Activated CD8-positive, alpha-beta memory T cell treated with anti-CD3 and anti-CD28 coated beads, Interleukin-2, amount 10 ng/mL, durations not matched to agents 7 days and 5 days (primary cell): ENCODE results near the gene UPK1B. TPM values are rescaled to one million over a fixed set of nuclear protein-coding genes. Genes with fewer than 3 reads are reported as not detected.
"Not testable (repeated sequence)": the region's sequence is repeated elsewhere in the genome, so short reads cannot be mapped to it uniquely, and the experiment has no call there.

Experiments
- ATAC-seq: fragments of 150-1000 bp; cut with Tn5 transposase; one replicate; pipeline ENCODE4 v1.10.0; 2021; ENCODE audit warnings: moderate library complexity
- CTCF ChIA-PET: fragments of 350-600 bp; sonication (Branson Sonifier 250); formaldehyde crosslinking; loops from one replicate; lab custom pipeline; 2021; ENCODE audit warnings: antibody characterized with exemption; lab: Charles Lee
- DNase-seq: peaks from one replicate; pipeline ENCODE4 v3.0.0-alpha.2; 2020
- H3K27ac Mint-ChIP-seq: one replicate; pipeline ENCODE4 v1.8.0; 2021; ENCODE audit warnings: mild to moderate bottlenecking, mixed read lengths
- H3K27me3 Mint-ChIP-seq: one replicate; pipeline ENCODE4 v1.8.0; 2021; ENCODE audit warnings: mixed read lengths
- H3K36me3 Mint-ChIP-seq: one replicate; pipeline ENCODE4 v1.8.0; 2021; ENCODE audit warnings: mild to moderate bottlenecking, mixed read lengths
- H3K4me1 Mint-ChIP-seq: one replicate; pipeline ENCODE4 v1.8.0; 2021; ENCODE audit warnings: mixed read lengths
- H3K4me3 Mint-ChIP-seq: one replicate; pipeline ENCODE4 v1.8.0; 2021; ENCODE audit warnings: mild to moderate bottlenecking, moderate library complexity, mixed read lengths
- H3K9me3 Mint-ChIP-seq: one replicate; pipeline ENCODE4 v1.8.0; 2022; ENCODE audit warnings: low read depth, mixed read lengths
- total RNA-seq, 2 experiments: library from RNA; stranded (reverse); gene quantifications; one replicate each; pipeline ENCODE4 v1.2.3, GENCODE V29; 2021

The UPK1B gene
- not detected for total RNA-seq

DNA sequence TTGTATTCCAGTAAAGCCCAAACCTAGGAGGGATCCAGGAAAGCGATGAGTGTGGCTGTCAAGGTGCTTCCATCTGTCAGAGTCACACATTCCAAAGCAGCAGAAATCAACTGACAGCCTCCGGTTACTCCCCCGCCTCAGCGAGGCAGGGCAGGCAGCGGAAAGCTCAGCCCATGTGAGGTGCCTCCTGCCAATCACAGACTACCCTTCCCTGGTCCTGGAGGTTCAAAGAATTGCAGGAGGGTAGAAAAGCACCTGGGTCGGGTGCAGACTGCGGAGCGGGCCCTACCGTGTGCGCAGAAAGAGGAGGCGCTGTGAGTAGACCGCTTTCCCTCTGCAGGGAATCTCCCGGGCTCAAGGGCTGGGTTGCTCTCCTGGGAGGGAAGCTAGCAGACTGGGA, at the start of gene UPK1B:
UPK1B (plus strand) TSS at position 274 of the 400 bp plus-strand sequence. CDS start 13,144 bp downstream, outside the sequence.
- Mint-ChIP-seq H3K27ac (no peak within 1 kb of the TSS), H3K36me3 (no peaks in the 10 kb centered on the region), H3K9me3 (no peaks in the 10 kb centered on the region), H3K4me1 (no peaks in the 10 kb centered on the region), H3K4me3 (no peak within 1 kb of the TSS), H3K27me3 (peaks cover 32% of the 10 kb centered on the region)
- CTCF ChIA-PET, result interaction anchor here (1.0 kb wide), 1 partner anchor 11 kb away, joined by 3 read pairs; no protein-coding TSS in a partner anchor
- no peak for ATAC-seq
- DNase-seq, result no peak

DNA sequence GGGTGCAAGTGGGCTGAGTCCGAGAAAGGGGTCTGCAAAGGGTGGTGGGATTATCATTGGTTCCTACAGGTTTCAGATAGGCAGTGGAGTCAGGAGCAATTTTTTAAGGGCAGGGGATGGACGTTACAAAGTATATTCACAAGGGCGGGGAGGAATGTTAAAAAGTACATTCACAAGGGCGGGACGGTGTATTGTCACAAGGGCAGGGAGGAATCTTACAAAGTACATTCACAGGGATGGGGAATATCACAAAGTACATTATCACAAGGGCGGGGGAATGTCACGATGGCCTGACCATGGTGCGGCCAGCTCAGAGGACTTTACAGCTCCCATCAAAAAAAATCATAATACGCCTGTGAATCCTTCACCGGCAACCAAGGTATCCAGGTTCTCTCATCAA, 48.1 kb upstream of the UPK1B start:
- ATAC-seq, result no peak

DNA sequence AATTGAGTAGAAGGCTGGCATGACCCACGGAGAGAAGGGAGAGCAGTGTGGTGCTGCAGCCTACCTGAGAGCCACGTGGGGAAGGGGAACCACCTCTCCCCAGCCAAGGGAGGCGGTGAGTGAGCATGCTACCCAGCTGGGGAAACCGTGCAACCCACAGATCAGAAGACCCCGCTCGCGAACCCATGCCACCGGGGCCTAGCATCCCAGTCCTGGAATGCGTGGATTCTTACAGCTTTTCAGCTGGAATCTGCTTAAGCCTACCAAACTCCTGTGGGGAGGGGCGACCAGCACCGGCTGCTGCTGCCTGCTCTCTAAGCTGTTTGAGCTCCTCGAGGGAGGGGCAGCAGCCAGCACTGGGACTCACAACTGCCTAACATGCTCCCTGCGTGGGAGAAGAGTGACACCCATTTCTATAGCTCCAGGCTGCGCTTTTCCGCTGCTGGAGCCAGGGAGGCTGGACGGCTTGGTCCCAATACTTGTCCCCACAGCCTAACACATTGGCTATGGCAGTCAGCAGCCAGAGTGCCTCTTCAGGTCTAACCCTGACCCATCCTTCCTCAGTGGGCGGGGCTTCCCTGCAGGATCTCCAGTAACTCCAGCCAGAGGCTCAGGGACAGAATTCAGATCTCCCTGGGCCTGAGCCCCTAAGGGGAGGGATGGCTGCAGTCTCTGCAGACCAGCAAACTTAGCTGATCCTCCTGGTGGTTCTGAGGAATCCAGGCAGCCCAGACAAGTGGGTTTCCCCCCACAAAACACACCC, 47.5 kb upstream of the UPK1B start:
- Mint-ChIP-seq H3K36me3 (no peaks in the 10 kb centered on the region), H3K4me1 (no peaks in the 10 kb centered on the region)

More for the DNA sequence above, 48.1 kb upstream of the UPK1B start:
- H3K27me3 Mint-ChIP-seq, result peaks cover 14% of the 10 kb centered on the region
- H3K9me3 Mint-ChIP-seq, result no peaks in the 10 kb centered on the region
- no peak for DNase-seq
- no peak overlapping the region for H3K4me3 Mint-ChIP-seq
- H3K4me1 Mint-ChIP-seq, result no peaks in the 10 kb centered on the region
- no peaks in the 10 kb centered on the region for H3K36me3 Mint-ChIP-seq
- CTCF ChIA-PET, result no interaction called here
- no peak overlapping the region for H3K27ac Mint-ChIP-seq

DNA sequence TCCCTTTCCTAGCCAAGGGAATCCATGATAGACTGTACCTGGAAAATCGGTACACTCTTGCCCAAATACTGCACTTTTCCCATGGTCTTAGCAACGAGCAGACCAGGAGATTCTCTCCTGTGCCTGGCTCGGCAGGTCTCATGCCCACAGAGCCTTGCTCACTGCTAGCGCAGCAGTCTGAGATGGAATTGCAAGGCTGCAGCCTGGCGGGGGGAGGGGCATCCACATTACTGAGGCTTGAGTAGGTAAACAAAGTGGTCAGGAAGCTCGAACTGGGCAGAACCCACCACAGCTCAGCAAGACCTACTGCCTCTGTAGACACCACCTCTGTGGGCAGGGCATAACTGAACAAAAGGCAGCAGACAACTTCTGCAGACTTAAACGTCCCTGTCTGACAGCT, 43.1 kb upstream of the UPK1B start:
- H3K27ac Mint-ChIP-seq, DNase-seq, H3K9me3 Mint-ChIP-seq, H3K4me1 Mint-ChIP-seq, H3K36me3 Mint-ChIP-seq, H3K4me3 Mint-ChIP-seq, ATAC-seq: not testable (repeated sequence)
- CTCF ChIA-PET, result interaction anchor here (1.2 kb wide), 1 partner anchor 32 kb away, joined by 3 read pairs; no protein-coding TSS in a partner anchor
- peaks cover 28% of the 10 kb centered on the region for H3K27me3 Mint-ChIP-seq

More for the DNA sequence above, 47.5 kb upstream of the UPK1B start:
- H3K4me3 Mint-ChIP-seq, result no peak overlapping the region
- H3K27ac Mint-ChIP-seq, result no peak overlapping the region
- ATAC-seq, result no peak
- peaks cover 14% of the 10 kb centered on the region for H3K27me3 Mint-ChIP-seq
- H3K9me3 Mint-ChIP-seq, result no peaks in the 10 kb centered on the region
- no peak for DNase-seq
- CTCF ChIA-PET, result no interaction called here

DNA sequence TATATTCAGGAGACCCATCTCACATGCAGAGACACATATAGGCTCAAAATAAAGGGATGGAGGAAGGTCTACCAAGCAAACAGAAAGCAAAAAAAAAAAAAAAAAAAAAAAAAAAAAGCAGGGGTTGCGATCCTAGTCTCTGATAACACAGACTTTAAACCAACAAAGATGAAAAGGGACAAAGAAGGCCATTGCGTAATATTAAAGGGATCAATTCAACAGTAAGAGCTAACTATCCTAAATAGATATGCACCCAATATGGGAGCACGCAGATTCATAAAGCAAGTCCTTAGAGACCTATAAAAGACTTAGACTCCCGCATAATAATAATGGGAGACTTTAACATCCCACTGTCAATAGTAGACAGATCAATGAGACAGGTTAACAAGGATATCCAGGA, 41.1 kb upstream of the UPK1B start:
- DNase-seq, H3K4me1 Mint-ChIP-seq, H3K4me3 Mint-ChIP-seq, H3K36me3 Mint-ChIP-seq, ATAC-seq, H3K27ac Mint-ChIP-seq, H3K9me3 Mint-ChIP-seq, CTCF ChIA-PET: not testable (repeated sequence)
- H3K27me3 Mint-ChIP-seq, result peaks cover 29% of the 10 kb centered on the region

DNA sequence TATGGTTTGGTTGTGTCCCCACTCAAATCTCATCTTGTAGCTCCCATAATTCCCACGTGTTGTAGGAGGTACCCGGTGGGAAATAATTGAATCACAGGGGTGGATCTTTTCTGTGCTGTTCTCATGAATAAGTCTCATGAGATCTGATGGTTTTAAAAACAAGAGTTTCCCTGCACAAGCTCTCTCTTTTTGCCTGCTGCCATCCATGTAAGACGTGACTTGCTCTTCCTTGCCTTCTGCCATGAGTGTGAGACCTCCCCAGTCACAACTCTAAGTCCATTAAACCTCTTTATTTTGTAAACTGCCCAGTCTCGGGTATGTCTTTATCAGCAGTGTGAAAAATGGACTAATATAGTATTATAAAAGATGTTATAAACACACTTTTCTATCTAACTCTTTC, 34.0 kb upstream of the UPK1B start:
- not testable (repeated sequence) for ATAC-seq, DNase-seq, H3K4me3 Mint-ChIP-seq, H3K4me1 Mint-ChIP-seq, H3K36me3 Mint-ChIP-seq, H3K27ac Mint-ChIP-seq, H3K9me3 Mint-ChIP-seq
- CTCF ChIA-PET, result interaction anchor here (1.4 kb wide), 1 partner anchor 102 kb away, joined by 3 read pairs; no protein-coding TSS in a partner anchor
- peaks cover 16% of the 10 kb centered on the region for H3K27me3 Mint-ChIP-seq

DNA sequence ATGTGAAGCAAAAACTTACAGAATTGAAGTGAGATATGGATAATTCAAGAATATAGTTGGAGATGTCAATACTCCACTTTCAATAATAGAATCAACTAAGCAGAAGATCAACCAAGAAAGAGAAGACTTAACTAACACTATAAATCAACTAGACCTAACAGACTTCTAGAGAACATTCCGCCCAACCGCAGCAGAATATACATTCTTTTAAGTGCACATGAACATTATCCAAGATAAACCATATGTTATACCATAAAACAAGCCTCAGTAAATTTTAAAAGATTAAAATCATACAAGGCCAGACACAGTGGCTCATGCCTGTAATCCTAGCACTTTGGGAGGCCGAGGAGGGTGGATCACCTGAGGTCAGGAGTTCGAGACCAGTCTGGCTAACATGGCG, 32.9 kb upstream of the UPK1B start:
- CTCF ChIA-PET, result no interaction called here
- H3K4me3 Mint-ChIP-seq, result no peak overlapping the region
- ATAC-seq (no peak), DNase-seq (no peak)
- no peaks in the 10 kb centered on the region for H3K4me1 Mint-ChIP-seq
- no peak overlapping the region for H3K27ac Mint-ChIP-seq
- H3K9me3 Mint-ChIP-seq, result no peaks in the 10 kb centered on the region
- peaks cover 7% of the 10 kb centered on the region for H3K27me3 Mint-ChIP-seq
- H3K36me3 Mint-ChIP-seq, result no peaks in the 10 kb centered on the region

DNA sequence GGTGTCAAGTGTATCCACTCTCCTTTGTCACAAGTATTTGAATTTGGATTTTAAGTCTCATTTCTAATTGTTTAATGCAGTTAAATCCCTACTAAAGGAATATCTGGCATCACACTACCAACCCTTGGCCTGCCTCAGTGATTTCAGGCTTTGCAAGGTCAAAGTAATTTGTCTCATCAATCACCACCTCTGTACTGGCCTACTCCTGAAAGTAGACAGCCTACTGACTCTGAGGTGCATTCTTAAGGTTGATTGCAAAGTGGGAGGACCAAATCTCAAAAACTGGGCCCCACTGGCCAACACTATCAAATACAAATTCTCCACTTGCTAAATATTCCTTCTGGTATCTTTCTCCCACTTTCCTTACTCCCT, 28.3 kb upstream of the UPK1B start:
- H3K27ac Mint-ChIP-seq, result no peak overlapping the region
- ATAC-seq, result no peak

DNA sequence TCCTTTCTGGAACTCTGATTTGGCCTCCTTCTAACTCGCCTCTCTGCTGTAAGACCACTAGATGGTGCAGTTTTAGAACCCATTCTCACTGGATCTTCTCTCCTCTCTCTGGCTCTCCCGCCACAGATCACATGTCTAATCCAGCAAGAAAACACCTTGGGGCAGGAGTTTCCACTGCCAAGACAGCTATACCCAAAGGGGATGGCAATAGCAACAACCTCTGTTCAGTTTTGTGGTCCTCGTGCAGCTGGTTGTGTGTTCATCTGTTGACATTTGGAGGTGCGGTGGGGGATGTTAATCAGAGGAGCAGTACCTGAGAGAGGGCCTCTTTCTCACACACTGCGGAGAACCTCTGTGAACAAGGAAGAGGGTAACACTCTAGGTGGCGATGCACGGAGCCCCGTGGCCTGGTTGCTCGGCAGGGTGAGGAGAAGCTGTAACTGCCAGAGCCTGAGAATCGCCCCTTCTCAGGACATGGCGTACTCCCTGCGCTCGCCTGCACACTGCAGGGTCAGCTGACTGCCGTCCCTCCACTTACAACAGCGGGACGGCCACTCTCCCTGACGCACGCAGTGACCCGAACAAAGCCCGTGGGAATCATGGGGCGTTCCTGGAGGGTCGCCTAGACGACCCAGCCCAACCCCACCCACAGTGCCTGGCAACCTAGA, 27.8 kb upstream of the UPK1B start, which contains the start of gene TEX55:
TEX55 (plus strand) TSS at position 666 of the 668 bp plus-strand sequence. CDS start 25 bp downstream, outside the sequence.
- Mint-ChIP-seq H3K9me3 (no peaks in the 10 kb centered on the region), H3K27ac (no peak within 1 kb of the TSS), H3K27me3 (no peaks in the 10 kb centered on the region), H3K4me3 (no peak within 1 kb of the TSS), H3K4me1 (peaks cover 7% of the 10 kb centered on the region), H3K36me3 (no peaks in the 10 kb centered on the region)
- no peak for DNase-seq
- CTCF ChIA-PET, result interaction anchor here (1.4 to 6.0 kb wide), 3 partner anchors 79 to 262 kb away, joined by 3 to 36 read pairs (median 4); partner anchors contain the start of gene B4GALT4
- peak; percentile 47 for ATAC-seq

More for the DNA sequence above, 28.3 kb upstream of the UPK1B start:
- H3K4me3 Mint-ChIP-seq, result no peak overlapping the region
- H3K9me3 Mint-ChIP-seq, result no peaks in the 10 kb centered on the region
- no peaks in the 10 kb centered on the region for H3K36me3 Mint-ChIP-seq
- peaks cover 7% of the 10 kb centered on the region for H3K4me1 Mint-ChIP-seq
- DNase-seq, result no peak
- no peaks in the 10 kb centered on the region for H3K27me3 Mint-ChIP-seq
- CTCF ChIA-PET, result interaction anchor here (1.2 to 6.0 kb wide), 2 partner anchors 96 to 536 kb away, joined by 3 to 36 read pairs; partner anchors contain the start of gene B4GALT4

DNA sequence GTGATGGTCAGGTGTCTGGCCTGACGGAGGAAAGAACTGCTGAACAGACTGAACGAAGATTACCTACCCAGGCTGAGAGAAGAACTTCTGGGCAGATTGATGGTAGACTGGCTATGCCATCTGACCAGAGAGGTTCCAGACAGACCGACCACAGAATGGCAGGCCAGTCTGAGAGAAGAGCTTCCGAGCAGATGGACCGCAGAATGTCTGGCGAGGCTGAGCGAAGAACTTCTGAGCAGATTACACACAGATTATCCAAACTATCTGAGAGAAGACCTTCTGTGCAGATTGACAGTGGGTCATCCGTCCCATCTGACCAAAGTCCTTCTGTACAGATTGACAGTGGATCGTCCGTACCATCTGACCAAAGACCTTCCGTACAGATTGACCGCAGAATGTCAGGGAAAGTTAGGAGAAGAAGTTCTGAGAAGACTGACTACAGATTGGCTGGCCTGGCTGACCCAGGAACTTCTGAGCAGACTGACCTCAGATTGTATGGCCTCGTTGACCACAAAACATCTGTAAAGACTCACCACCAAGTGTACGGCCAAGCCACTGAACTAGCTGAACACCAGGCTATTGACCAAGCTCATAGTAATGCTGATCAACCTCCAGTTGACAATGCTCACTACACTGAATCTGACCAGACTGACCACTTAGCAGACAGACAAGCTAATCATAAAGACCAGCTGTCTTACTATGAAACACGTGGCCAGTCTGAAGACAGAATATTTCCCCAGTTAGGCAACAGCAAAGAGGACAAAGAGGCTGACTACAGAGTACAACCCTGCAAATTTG, 26.6 kb upstream of the UPK1B start:
- CTCF ChIA-PET, result interaction anchor here (1.4 to 6.0 kb wide), 3 partner anchors 78 to 263 kb away, joined by 3 to 36 read pairs (median 4); partner anchors contain the start of gene B4GALT4
- H3K4me1 Mint-ChIP-seq, result peaks cover 7% of the 10 kb centered on the region
- H3K9me3 Mint-ChIP-seq, result no peaks in the 10 kb centered on the region
- no peak overlapping the region for H3K27ac Mint-ChIP-seq
- no peaks in the 10 kb centered on the region for H3K36me3 Mint-ChIP-seq
- no peak overlapping the region for H3K4me3 Mint-ChIP-seq
- no peaks in the 10 kb centered on the region for H3K27me3 Mint-ChIP-seq
- DNase-seq (no peak), ATAC-seq (no peak)

DNA sequence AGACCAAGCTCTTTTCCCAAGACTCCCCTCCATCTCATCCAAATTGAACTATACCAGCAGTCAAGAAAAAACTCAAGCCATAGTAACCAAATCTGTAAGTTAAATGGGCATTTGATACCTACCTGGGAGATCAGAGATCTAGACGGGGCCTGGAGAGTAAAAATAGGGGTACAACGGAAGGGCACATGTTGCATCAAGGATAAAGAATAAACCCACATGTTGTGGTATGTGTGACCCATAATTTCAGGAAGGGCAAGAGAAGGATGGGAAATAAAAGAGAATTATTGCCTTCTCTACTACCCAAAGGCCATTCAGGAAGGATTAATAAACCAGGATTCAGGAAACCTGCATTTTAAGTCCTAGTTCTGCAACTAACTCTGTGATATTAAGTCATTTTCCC, 25.9 kb upstream of the UPK1B start:
- peaks cover 7% of the 10 kb centered on the region for H3K4me1 Mint-ChIP-seq
- DNase-seq (no peak), ATAC-seq (no peak)
- peaks cover 6% of the 10 kb centered on the region for H3K27me3 Mint-ChIP-seq
- no peak overlapping the region for H3K4me3 Mint-ChIP-seq
- no peaks in the 10 kb centered on the region for H3K9me3 Mint-ChIP-seq
- no peak overlapping the region for H3K27ac Mint-ChIP-seq
- H3K36me3 Mint-ChIP-seq, result no peaks in the 10 kb centered on the region
- CTCF ChIA-PET, result interaction anchor here (1.8 to 6.0 kb wide), 2 partner anchors 77 to 94 kb away, joined by 3 to 36 read pairs; partner anchors contain the start of gene B4GALT4

DNA sequence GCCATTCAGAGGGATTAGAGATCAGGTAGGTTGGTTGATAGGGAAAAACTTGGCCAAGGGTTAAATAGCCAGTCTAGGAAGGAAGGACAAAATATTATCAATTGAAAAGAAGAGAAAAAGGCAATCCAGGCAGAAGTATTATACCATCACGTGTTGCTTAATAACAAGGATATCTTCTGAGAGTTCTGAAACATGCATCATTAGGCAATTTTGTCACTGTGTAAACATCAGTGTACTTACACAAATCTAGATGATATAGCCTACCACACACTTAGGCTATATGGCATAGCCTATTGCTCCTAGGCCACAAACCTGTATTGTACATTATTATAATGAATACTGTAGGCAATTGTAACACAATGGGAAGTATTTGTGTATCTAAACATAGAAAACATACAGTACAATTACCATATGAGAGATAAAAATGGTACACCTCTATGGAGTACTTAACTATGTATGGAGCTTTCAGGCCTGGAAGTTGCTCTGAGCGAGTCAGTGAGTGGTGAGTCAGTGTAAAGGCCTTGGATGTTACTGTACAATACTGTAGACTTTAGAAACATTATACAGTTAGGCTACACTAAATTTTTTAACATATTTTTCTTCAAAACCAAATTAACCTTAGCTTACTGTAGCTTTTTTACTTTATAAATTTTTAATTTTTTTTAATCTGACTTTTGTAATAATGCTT, 24.8 kb upstream of the UPK1B start:
- Mint-ChIP-seq H3K9me3 (no peaks in the 10 kb centered on the region), H3K27me3 (peaks cover 13% of the 10 kb centered on the region), H3K27ac (no peak overlapping the region), H3K4me1 (peaks cover 7% of the 10 kb centered on the region), H3K36me3 (no peaks in the 10 kb centered on the region), H3K4me3 (no peak overlapping the region)
- CTCF ChIA-PET, result interaction anchor here (1.5 kb wide), 1 partner anchor 92 kb away, joined by 3 read pairs; the partner anchor contains the start of gene B4GALT4
- DNase-seq (no peak), ATAC-seq (no peak)
